Right lobe of liver (tissue), 6 donors: ENCODE measurements around the gene LRRC7. TPM values are rescaled to one million over a fixed set of nuclear protein-coding genes. Genes with fewer than 3 reads are reported as not detected.

Source experiments
- ATAC-seq, 4 donors: fragments of 200-7000 bp; cut with Tn5 transposase; one replicate each; pipeline ENCODE4 v1.9.1; 2020; ENCODE audit warnings: mild to moderate bottlenecking in 4 of 4, moderate library complexity in 4 of 4
- DNase-seq, 3 donors: peaks; one replicate each; pipeline ENCODE4 v3.0.0-alpha.2; 2020
- H3K27ac ChIP-seq, 3 donors: fragments of 200-600 bp; one replicate each; pipeline ENCODE4 v1.8.0; 2022
- H3K27me3 ChIP-seq, 2 donors: fragments of 200-600 bp; one replicate each; pipeline ENCODE4 v1.8.0; 2022
- H3K36me3 ChIP-seq, 4 donors: fragments of 200-600 bp; sonication (generic) in 1 of 4; one replicate each; pipeline versions ENCODE4 v1.5.1 to v1.8.0; 2017 to 2022; ENCODE audit warnings: control low read depth in 1 of 4
- H3K4me1 ChIP-seq, 4 donors: fragments of 200-600 bp; sonication (generic) in 1 of 4; one replicate each; pipeline versions ENCODE4 v1.5.1 to v1.8.0; 2017 to 2022; ENCODE audit warnings: control low read depth in 1 of 4
- H3K4me3 ChIP-seq, 3 donors: fragments of 200-600 bp; one replicate each; pipeline ENCODE4 v1.8.0; 2022
- H3K9me3 ChIP-seq, 4 donors: fragments of 200-600 bp; sonication (generic) in 1 of 4; one replicate each; pipeline versions ENCODE4 v1.5.1 to v1.8.0; 2017 to 2022; ENCODE audit warnings: control low read depth in 1 of 4
- POLR2A ChIP-seq: fragments of 450-650 bp; IDR thresholded peaks from one replicate; pipeline ENCODE4 v1.6.1; 2017; ENCODE audit warnings: antibody characterized with exemption, mild to moderate bottlenecking
- WGBS: methylation state at CpG from one replicate; pipeline ENCODE4 v1.1.6; 2018; ENCODE audit warnings: low coverage, low lambda C conversion rate; ENCODE audit not compliant: insufficient coverage; ENCODE audit errors: missing lambda C conversion rate; 5-methylcytosine and 5-hydroxymethylcytosine counted together
- intact Hi-C, 2 donors: fragments of 100-400 bp; cut with DNase I; formaldehyde crosslinking; loops; one replicate each; pipeline versions ENCODE4 v1.11.2 to v1.14.1; 2022
- total RNA-seq, 6 experiments: library from RNA; depleted of rRNA in 2 of 6; stranded (reverse); fragments of >200 nt in 2 of 6; fragmentation: NEBNext Ultra II Directional in 3 of 6; extraction: Animal tissue kit (Norgen Biotek cat#: 25700) in 3 of 6; gene quantifications; one replicate each; pipeline versions ENCODE4 v1.1.0 to v1.2.4, GENCODE V29; 2016 to 2023
- TF ChIP-seq, protein P1 (sequence below), 4 donors: fragments of 200-600 bp in 3 of 4; fragments of 450-650 bp in 1 of 4; IDR thresholded peaks; one replicate each; pipeline versions ENCODE4 v1.5.1 to v1.8.0; 2016 to 2022; ENCODE audit warnings: antibody characterized with exemption in 4 of 4, mild to moderate bottlenecking in 2 of 4
- donor health status: DM: no; HTN: yes; CAD: no.
- donor health status: DM: no; HTN: no; CAD: no.
- donor health status: DM: no; HTN: no; CAD: no.
- donor health status: DM: no; HTN: yes; CAD: no.
- donor health status: DM: no; HTN: yes; CAD: no.

The LRRC7 gene
- total RNA-seq, 6 experiments from 2014 or later = 0.06 to 0.66 (median 0.22) TPM

DNA sequence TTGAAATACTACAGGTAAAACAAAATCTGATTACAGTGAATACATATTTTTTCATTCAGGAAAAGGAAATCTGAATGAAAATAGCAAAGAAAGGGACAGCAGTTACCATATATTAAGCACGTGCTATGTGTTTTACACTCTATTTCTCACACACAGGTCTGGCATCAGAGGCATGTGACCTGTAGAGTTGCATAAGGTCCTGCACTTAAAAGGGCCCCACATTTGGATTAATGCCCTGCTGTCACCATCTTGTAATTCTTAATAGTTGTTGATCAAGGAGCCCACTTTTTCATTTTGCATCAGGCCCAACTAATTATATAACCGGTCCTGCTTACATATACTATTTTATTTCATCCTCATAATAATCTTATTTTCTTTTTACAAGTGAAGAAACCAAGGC lies 511.8 kb downstream of the LRRC7 start:
- TF ChIP-seq, protein P1, sequence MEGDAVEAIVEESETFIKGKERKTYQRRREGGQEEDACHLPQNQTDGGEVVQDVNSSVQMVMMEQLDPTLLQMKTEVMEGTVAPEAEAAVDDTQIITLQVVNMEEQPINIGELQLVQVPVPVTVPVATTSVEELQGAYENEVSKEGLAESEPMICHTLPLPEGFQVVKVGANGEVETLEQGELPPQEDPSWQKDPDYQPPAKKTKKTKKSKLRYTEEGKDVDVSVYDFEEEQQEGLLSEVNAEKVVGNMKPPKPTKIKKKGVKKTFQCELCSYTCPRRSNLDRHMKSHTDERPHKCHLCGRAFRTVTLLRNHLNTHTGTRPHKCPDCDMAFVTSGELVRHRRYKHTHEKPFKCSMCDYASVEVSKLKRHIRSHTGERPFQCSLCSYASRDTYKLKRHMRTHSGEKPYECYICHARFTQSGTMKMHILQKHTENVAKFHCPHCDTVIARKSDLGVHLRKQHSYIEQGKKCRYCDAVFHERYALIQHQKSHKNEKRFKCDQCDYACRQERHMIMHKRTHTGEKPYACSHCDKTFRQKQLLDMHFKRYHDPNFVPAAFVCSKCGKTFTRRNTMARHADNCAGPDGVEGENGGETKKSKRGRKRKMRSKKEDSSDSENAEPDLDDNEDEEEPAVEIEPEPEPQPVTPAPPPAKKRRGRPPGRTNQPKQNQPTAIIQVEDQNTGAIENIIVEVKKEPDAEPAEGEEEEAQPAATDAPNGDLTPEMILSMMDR (IDR thresholded peaks at IDR 0.05) = no peak
- TF ChIP-seq POLR2A = no peak
- H3K27ac ChIP-seq = no peak overlapping the region
- intact Hi-C loops = no loop called here
- no peaks in the 10 kb centered on the region for H3K4me1 ChIP-seq
- WGBS = 31% methylated on average over 2 of the region's 2 CpGs
- H3K9me3 ChIP-seq = no peaks in the 10 kb centered on the region
- no peak for DNase-seq
- H3K27me3 ChIP-seq = no peaks in the 10 kb centered on the region
- H3K36me3 ChIP-seq = no peaks in the 10 kb centered on the region
- no peak for ATAC-seq
- no peak overlapping the region for H3K4me3 ChIP-seq

DNA sequence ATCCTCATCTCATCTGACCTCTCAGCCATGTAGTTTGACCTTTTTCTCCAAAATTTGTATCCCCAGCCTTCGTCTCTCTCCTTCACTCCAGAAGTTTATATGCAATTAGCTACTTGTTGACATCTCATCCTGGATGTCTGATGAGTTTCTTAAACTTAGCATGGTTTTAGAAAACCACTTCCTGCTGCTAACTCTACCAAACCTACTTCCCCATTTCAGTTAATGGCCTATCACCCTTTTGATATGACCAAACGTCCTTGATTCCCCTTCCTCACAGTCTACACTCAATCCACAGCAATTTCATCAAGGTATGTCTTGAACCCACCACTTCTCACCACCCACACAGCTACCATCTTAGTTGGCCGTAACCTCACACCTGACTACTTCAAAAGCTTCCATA lies 515.8 kb downstream of the LRRC7 start:
- 26% methylated on average over 3 of the region's 3 CpGs for WGBS

DNA sequence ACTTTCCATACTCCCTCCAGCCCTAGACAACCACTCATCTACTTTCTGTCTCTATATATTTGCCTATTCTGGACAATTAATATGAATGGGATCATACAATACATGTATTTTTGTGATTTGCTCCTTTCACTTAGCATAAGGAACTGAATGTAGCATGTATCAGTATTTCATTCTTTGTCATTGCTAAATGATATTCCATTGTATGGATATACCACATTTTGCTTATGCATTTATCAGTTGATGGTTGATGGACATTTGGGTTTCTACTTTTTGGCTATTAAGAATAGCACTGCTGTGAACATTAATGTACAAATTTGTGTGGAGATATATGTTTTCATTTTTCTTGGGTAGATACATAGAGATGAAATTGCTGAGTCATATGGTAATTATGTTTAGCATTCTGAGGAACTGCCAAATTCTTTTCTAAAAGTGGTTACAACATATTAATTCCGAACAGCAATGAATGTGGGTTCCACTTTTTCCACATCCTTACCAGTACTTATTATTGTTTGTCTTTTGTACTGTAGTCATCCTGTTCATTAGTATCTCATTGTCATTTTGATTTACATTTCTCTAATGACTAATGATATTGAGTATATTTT lies 516.7 kb downstream of the LRRC7 start:
- DNase-seq (no peak), ATAC-seq (no peak)
- H3K27me3 ChIP-seq = no peaks in the 10 kb centered on the region
- H3K27ac ChIP-seq = no peak overlapping the region
- intact Hi-C loops = no loop called here
- H3K4me3 ChIP-seq = no peak overlapping the region
- TF ChIP-seq, protein P1 (IDR thresholded peaks at IDR 0.05) = no peak
- TF ChIP-seq POLR2A = no peak
- H3K9me3 ChIP-seq = no peaks in the 10 kb centered on the region
- WGBS = 36% methylated on average over 1 of the region's 1 CpG
- H3K36me3 ChIP-seq = no peaks in the 10 kb centered on the region
- H3K4me1 ChIP-seq = no peaks in the 10 kb centered on the region

More for the DNA sequence above, 515.8 kb downstream of the LRRC7 start:
- Histone ChIP-seq H3K4me1 (no peaks in the 10 kb centered on the region), H3K36me3 (no peaks in the 10 kb centered on the region), H3K9me3 (no peaks in the 10 kb centered on the region), H3K27ac (no peak overlapping the region), H3K4me3 (no peak overlapping the region), H3K27me3 (no peaks in the 10 kb centered on the region)
- no peak for DNase-seq
- intact Hi-C loops = no loop called here
- no peak for TF ChIP-seq POLR2A
- TF ChIP-seq, protein P1 (IDR thresholded peaks at IDR 0.05) = no peak
- ATAC-seq = no peak

DNA sequence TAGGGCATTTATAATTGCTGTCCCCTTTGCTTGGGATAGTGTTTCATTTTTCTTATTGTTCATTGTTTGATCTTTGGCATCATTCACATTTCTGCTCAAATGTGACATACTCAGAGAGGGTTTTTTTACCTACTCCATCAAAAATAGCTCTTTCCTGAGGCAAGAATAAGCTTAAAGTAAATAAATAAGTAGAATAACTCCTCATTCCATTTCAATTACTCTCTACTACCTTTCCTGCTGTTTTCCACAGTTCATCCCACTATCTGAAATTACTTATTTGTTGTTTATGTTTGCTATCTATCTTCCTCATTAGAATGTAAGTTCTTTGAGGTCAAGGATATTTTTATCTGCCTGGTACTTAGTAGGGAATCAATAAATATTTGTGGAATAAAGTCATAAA lies 517.8 kb downstream of the LRRC7 start:
- intact Hi-C loops = no loop called here
- no peaks in the 10 kb centered on the region for H3K36me3 ChIP-seq
- DNase-seq (no peak), ATAC-seq (no peak)
- H3K4me1 ChIP-seq = no peaks in the 10 kb centered on the region
- no peaks in the 10 kb centered on the region for H3K27me3 ChIP-seq
- no peaks in the 10 kb centered on the region for H3K9me3 ChIP-seq
- TF ChIP-seq, protein P1 (IDR thresholded peaks at IDR 0.05) = no peak
- no peak for TF ChIP-seq POLR2A
- no peak overlapping the region for H3K27ac ChIP-seq
- no peak overlapping the region for H3K4me3 ChIP-seq

DNA sequence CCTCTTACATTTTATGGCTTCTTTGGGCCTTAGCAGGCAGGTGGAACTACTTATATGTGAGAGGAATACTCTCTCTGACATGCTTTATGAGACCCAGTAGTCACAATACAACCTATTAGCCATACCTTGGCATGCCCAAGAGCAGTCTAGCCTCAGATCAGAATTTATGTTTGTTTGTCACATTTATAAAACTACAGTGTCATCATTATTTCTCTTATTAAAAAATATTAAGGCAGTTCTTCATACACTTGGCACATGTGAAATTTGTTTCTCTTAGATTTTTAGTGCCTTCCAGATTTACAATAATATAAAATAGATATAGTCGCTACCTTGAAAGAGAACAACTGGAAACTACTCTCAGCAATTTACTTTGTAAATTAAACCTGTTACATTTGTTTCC lies 519.2 kb downstream of the LRRC7 start:
- Histone ChIP-seq H3K4me1 (no peaks in the 10 kb centered on the region), H3K4me3 (no peak overlapping the region), H3K36me3 (no peaks in the 10 kb centered on the region), H3K27me3 (no peaks in the 10 kb centered on the region), H3K9me3 (no peaks in the 10 kb centered on the region), H3K27ac (no peak overlapping the region)
- TF ChIP-seq, protein P1 (IDR thresholded peaks at IDR 0.05) = no peak
- TF ChIP-seq POLR2A = no peak
- WGBS = 83% methylated on average over 1 of the region's 1 CpG
- intact Hi-C loops = no loop called here
- DNase-seq (no peak), ATAC-seq (no peak)
